Measurements from ENCODE around the gene BCAS1. TPM values are rescaled to one million over a fixed set of nuclear protein-coding genes. Genes with fewer than 3 reads are reported as not detected.

BCAS1 gene
- total RNA-seq, 1 donor from 2014 or later = 0.81 TPM

DNA sequence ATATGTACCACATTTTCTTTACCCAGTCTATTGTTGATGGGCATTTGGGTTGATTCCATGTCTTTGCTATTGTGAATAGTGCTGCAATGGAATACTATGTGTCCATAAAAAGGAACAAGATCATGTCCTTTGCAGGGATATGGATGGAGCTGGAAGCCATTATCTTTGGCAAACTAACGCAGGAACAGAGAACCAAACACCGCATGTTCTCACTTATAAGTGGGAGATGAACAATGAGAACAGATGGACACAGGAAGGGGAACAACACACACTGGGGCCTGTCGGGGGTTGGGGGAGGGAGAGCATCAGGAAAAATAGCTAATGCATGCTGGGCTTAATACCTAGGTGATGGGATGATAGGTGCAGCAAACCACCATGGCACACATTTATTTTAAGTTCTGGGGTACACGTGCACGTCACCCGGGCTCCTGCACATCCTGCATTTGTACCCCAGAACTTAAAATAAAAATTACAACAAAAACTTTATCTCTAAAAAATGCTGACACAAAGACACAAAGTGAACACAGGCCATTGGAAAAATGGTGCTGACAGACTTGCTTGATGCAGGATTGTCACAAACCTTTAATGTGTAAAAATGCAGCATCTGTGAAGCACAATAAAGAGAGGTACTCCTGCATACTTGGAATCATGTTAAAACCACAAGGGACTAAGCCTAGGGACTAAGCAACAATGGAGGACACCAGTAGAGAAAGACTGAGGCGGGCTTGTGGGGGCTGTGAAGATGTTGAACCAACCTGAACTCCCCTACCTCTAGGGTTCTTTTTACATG lies 48.8 kb downstream of the BCAS1 start:
- Mint-ChIP-seq H3K4me3 (ENCODE audit: low read depth) (no peak overlapping the region), H3K36me3 (ENCODE audit: insufficient read depth) (no peaks in the 10 kb centered on the region), H3K4me1 (ENCODE audit: low read depth) (peaks cover 2% of the 10 kb centered on the region), H3K27ac (no peak overlapping the region), H3K27me3 (no peaks in the 10 kb centered on the region), H3K9me3 (ENCODE audit: low read depth) (no peaks in the 10 kb centered on the region)
- no peak for DNase-seq (ENCODE audit: low spot score, unreplicated experiment)
- TF ChIP-seq, protein P1, sequence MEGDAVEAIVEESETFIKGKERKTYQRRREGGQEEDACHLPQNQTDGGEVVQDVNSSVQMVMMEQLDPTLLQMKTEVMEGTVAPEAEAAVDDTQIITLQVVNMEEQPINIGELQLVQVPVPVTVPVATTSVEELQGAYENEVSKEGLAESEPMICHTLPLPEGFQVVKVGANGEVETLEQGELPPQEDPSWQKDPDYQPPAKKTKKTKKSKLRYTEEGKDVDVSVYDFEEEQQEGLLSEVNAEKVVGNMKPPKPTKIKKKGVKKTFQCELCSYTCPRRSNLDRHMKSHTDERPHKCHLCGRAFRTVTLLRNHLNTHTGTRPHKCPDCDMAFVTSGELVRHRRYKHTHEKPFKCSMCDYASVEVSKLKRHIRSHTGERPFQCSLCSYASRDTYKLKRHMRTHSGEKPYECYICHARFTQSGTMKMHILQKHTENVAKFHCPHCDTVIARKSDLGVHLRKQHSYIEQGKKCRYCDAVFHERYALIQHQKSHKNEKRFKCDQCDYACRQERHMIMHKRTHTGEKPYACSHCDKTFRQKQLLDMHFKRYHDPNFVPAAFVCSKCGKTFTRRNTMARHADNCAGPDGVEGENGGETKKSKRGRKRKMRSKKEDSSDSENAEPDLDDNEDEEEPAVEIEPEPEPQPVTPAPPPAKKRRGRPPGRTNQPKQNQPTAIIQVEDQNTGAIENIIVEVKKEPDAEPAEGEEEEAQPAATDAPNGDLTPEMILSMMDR (IDR thresholded peaks at IDR 0.05; ENCODE audit: unreplicated experiment) = no peak

GRCh38 chr20:54020868-54021267 lies 49.5 kb downstream of the BCAS1 start:
- H3K36me3 Mint-ChIP-seq (ENCODE audit: insufficient read depth) = no peaks in the 10 kb centered on the region
- H3K4me1 Mint-ChIP-seq (ENCODE audit: low read depth) = peaks cover 2% of the 10 kb centered on the region
- H3K27ac Mint-ChIP-seq = no peak overlapping the region
- H3K27me3 Mint-ChIP-seq = no peaks in the 10 kb centered on the region
- no peak overlapping the region for H3K4me3 Mint-ChIP-seq (ENCODE audit: low read depth)
- DNase-seq (ENCODE audit: low spot score, unreplicated experiment) = no peak
- TF ChIP-seq, protein P1 (IDR thresholded peaks at IDR 0.05; ENCODE audit: unreplicated experiment) = no peak
- no peaks in the 10 kb centered on the region for H3K9me3 Mint-ChIP-seq (ENCODE audit: low read depth)

GRCh38 chr20:54020348-54020747 lies 50.0 kb downstream of the BCAS1 start:
- no peaks in the 10 kb centered on the region for H3K27me3 Mint-ChIP-seq

GRCh38 chr20:54019585-54019984 lies 50.8 kb downstream of the BCAS1 start:
- no peaks in the 10 kb centered on the region for H3K27me3 Mint-ChIP-seq
- DNase-seq (ENCODE audit: low spot score, unreplicated experiment) = no peak
- TF ChIP-seq, protein P1 (IDR thresholded peaks at IDR 0.05; ENCODE audit: unreplicated experiment) = no peak
- no peaks in the 10 kb centered on the region for H3K36me3 Mint-ChIP-seq (ENCODE audit: insufficient read depth)
- H3K27ac Mint-ChIP-seq = no peak overlapping the region
- H3K4me1 Mint-ChIP-seq (ENCODE audit: low read depth) = peaks cover 3% of the 10 kb centered on the region
- H3K4me3 Mint-ChIP-seq (ENCODE audit: low read depth) = no peak overlapping the region
- H3K9me3 Mint-ChIP-seq (ENCODE audit: low read depth) = no peaks in the 10 kb centered on the region

More at GRCh38 chr20:54020348-54020747, 50.0 kb downstream of the BCAS1 start:
- Mint-ChIP-seq H3K9me3 (ENCODE audit: low read depth) (no peaks in the 10 kb centered on the region), H3K27ac (no peak overlapping the region), H3K4me3 (ENCODE audit: low read depth) (no peak overlapping the region), H3K4me1 (ENCODE audit: low read depth) (peaks cover under 1% of the 10 kb centered on the region), H3K36me3 (ENCODE audit: insufficient read depth) (no peaks in the 10 kb centered on the region)
- no peak for DNase-seq (ENCODE audit: low spot score, unreplicated experiment)
- TF ChIP-seq, protein P1 (IDR thresholded peaks at IDR 0.05; ENCODE audit: unreplicated experiment) = no peak

DNA sequence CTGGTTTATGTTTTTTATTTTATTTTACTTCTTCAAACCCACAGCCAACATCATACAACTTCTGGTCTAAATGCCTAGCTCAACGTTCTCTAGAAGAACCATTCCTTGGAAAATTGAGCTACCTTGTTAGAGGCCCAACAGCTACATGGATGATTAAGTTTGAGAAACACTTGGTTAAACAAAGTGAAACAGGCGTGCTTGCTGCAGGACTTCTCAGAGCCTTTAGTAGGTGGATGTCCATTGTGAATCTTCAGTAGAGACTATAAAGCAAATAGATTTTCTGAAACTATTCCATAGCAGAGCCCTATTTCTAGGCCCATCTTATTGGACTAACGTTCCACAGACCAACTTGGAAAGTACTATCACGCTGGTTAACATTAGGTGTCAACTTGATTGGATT lies 51.3 kb downstream of the BCAS1 start:
- Mint-ChIP-seq H3K27ac (no peak overlapping the region), H3K4me1 (ENCODE audit: low read depth) (peaks cover 6% of the 10 kb centered on the region), H3K4me3 (ENCODE audit: low read depth) (no peak overlapping the region), H3K27me3 (no peaks in the 10 kb centered on the region), H3K36me3 (ENCODE audit: insufficient read depth) (no peaks in the 10 kb centered on the region), H3K9me3 (ENCODE audit: low read depth) (no peaks in the 10 kb centered on the region)
- no peak for DNase-seq (ENCODE audit: low spot score, unreplicated experiment)
- TF ChIP-seq, protein P1 (IDR thresholded peaks at IDR 0.05; ENCODE audit: unreplicated experiment) = no peak
